BE2C (cell line): ENCODE measurements around the gene VDR.

ENCODE experiments used
- DNase-seq: peaks from one replicate; pipeline ENCODE4 v3.0.0-alpha.2; 2020
- H3K27me3 ChIP-seq: fragments of 250-450 bp; sonication (Bioruptor Pico); 2 replicates; pipeline ENCODE4 v1.5.1; 2020; ENCODE audit warnings: mild to moderate bottlenecking
- H3K36me3 ChIP-seq: fragments of 250-450 bp; sonication (Bioruptor Pico); 2 replicates; pipeline ENCODE4 v1.5.1; 2020; ENCODE audit warnings: mild to moderate bottlenecking
- H3K4me1 ChIP-seq: fragments of 250-450 bp; sonication (Bioruptor Pico); 2 replicates; pipeline ENCODE4 v1.5.1; 2020
- H3K4me3 ChIP-seq: 2 replicates; pipeline ENCODE4 v1.5.1; 2011; ENCODE audit warnings: low read depth, low read length
- H3K9me3 ChIP-seq: fragments of 250-450 bp; sonication (Bioruptor Pico); 2 replicates; pipeline ENCODE4 v1.5.1; 2020
- TF ChIP-seq, protein P1 (sequence below): IDR thresholded peaks from 2 replicates; pipeline ENCODE4 v1.5.1; 2012; ENCODE audit warnings: mild to moderate bottlenecking, low read depth, low read length

VDR gene

DNA sequence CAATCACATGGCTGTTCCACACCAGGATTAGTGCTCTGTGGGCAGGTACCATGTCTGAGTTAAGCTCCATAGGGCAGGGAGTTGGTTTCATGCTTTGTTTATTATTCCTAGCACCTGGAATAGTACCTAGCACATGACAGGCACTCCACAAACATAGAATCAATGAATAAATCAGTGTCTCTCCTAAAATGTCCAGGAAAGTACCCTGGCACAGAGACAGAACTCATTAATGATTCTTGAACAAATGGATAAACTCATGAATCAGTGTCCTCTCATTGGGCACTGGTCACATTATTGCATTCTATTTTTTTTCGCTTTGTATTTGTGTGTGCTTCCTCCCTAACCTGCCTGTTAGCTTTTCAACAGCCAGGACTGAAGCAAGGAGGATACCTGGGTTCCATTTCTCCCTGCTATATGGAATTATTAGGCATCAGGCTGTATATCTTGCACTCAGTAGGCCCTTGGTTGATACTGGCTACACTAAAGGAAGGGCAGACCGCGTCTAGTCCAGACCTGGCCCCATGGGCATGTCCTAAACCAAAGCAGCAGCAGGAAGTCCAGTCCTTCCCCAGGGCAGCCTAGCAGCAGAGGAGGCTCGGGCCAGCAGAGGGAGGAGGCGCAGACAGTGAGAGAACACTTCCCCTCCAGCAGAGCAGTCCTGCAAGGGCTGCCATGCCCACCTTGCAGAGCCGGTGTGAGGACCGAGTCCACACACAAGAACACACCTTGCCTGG, 103.5 kb downstream of the VDR start:
- H3K4me1 ChIP-seq, result peaks cover 9% of the 10 kb centered on the region
- DNase-seq, result no peak
- H3K9me3 ChIP-seq, result no peaks in the 10 kb centered on the region
- peaks cover 13% of the 10 kb centered on the region; the same call in 1 of the 2 replicates for H3K36me3 ChIP-seq
- no peak overlapping the region for H3K4me3 ChIP-seq
- no peaks in the 10 kb centered on the region for H3K27me3 ChIP-seq
- TF ChIP-seq, protein P1, sequence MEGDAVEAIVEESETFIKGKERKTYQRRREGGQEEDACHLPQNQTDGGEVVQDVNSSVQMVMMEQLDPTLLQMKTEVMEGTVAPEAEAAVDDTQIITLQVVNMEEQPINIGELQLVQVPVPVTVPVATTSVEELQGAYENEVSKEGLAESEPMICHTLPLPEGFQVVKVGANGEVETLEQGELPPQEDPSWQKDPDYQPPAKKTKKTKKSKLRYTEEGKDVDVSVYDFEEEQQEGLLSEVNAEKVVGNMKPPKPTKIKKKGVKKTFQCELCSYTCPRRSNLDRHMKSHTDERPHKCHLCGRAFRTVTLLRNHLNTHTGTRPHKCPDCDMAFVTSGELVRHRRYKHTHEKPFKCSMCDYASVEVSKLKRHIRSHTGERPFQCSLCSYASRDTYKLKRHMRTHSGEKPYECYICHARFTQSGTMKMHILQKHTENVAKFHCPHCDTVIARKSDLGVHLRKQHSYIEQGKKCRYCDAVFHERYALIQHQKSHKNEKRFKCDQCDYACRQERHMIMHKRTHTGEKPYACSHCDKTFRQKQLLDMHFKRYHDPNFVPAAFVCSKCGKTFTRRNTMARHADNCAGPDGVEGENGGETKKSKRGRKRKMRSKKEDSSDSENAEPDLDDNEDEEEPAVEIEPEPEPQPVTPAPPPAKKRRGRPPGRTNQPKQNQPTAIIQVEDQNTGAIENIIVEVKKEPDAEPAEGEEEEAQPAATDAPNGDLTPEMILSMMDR, result no peak

- no peak overlapping the region for H3K4me3 ChIP-seq
- TF ChIP-seq, protein P1, result no peak
- H3K27me3 ChIP-seq, result no peaks in the 10 kb centered on the region
- peaks cover 17% of the 10 kb centered on the region for H3K36me3 ChIP-seq
- H3K9me3 ChIP-seq, result no peaks in the 10 kb centered on the region
- H3K4me1 ChIP-seq, result peaks cover 9% of the 10 kb centered on the region
- no peak for DNase-seq
Measured at GRCh38 chr12:47800582-47800981, 104.2 kb downstream of the VDR start.

GRCh38 chr12:47799357-47799955, 105.3 kb downstream of the VDR start:
- Histone ChIP-seq H3K4me1 (peaks cover 9% of the 10 kb centered on the region), H3K36me3 (peaks cover 21% of the 10 kb centered on the region), H3K27me3 (no peaks in the 10 kb centered on the region), H3K4me3 (no peak overlapping the region), H3K9me3 (no peaks in the 10 kb centered on the region)
- TF ChIP-seq, protein P1, result no peak
- DNase-seq, result no peak

- no peak for DNase-seq
- H3K4me1 ChIP-seq, result peaks cover 9% of the 10 kb centered on the region
- no peaks in the 10 kb centered on the region for H3K27me3 ChIP-seq
- TF ChIP-seq, protein P1, result no peak
- peaks cover 25% of the 10 kb centered on the region for H3K36me3 ChIP-seq
- H3K4me3 ChIP-seq, result no peak overlapping the region
- H3K9me3 ChIP-seq, result no peaks in the 10 kb centered on the region
Measured at GRCh38 chr12:47798382-47798948, 106.3 kb downstream of the VDR start.

DNA sequence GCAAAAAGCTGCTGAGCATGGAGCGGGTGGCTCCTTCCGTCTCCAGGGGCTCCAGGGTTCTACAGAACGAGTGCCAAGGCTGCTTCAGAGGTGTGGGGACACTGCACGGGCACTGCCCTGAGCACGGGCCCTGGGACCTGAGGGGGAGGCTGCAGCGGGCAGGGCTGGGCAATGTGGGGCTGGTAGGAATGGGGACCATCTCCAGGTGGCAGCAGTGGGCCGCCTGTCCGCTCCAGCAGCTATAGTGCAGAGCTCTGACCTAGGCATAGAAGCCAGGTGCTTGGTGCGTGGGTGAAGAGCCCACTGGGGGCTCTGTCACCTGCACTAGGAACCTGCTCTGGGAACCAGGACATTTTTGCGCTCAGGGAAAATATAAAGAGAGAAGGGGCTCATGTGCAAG, 107.4 kb downstream of the VDR start:
- DNase-seq, result peak; percentile 56
- TF ChIP-seq, protein P1, result peak; percentile 58
- no peaks in the 10 kb centered on the region for H3K9me3 ChIP-seq
- H3K36me3 ChIP-seq, result peaks cover 25% of the 10 kb centered on the region
- no peak overlapping the region for H3K4me3 ChIP-seq
- no peaks in the 10 kb centered on the region for H3K27me3 ChIP-seq
- peaks cover 2% of the 10 kb centered on the region for H3K4me1 ChIP-seq
